Endodermal cell (in vitro differentiated cells): ENCODE results near the gene APOL3. TPM values are rescaled to one million over a fixed set of nuclear protein-coding genes. Genes with fewer than 3 reads are reported as not detected.

Source experiments
- DNase-seq: peaks from one replicate; pipeline ENCODE4 v3.0.0-alpha.2; 2017
- H3K27ac ChIP-seq: 2 replicates; pipeline ENCODE4 v1.5.1; 2013; ENCODE audit warnings: mild to moderate bottlenecking, low read depth, low read length, moderate library complexity
- H3K27me3 ChIP-seq: 2 replicates; pipeline ENCODE4 v1.6.1; 2013; ENCODE audit warnings: mild to moderate bottlenecking, low read length, moderate library complexity; ENCODE audit not compliant: insufficient read depth, control insufficient read depth, poor library complexity, severe bottlenecking
- H3K36me3 ChIP-seq: 2 replicates; pipeline ENCODE4 v1.7.0; 2013; ENCODE audit warnings: mild to moderate bottlenecking, low read length, moderate library complexity; ENCODE audit not compliant: control insufficient read depth, insufficient read depth
- H3K4me1 ChIP-seq: one replicate; pipeline ENCODE4 v1.7.0; 2013; ENCODE audit warnings: low read length; ENCODE audit not compliant: control insufficient read depth, insufficient read depth
- H3K4me3 ChIP-seq: 2 replicates; pipeline ENCODE4 v1.5.1; 2013; ENCODE audit warnings: mild to moderate bottlenecking, low read length, moderate library complexity
- H3K9ac ChIP-seq: 2 replicates; pipeline ENCODE4 v1.6.1; 2013; ENCODE audit warnings: mild to moderate bottlenecking, low read length, moderate library complexity; ENCODE audit not compliant: poor library complexity, severe bottlenecking; ENCODE audit errors: extremely low read depth
- H3K9me3 ChIP-seq: 2 replicates; pipeline ENCODE4 v1.6.1; 2013; ENCODE audit warnings: mild to moderate bottlenecking, low read length, moderate library complexity; ENCODE audit not compliant: control insufficient read depth
- H3K27ac Mint-ChIP-seq: 2 replicates; pipeline ENCODE4 v1.8.0; 2020; ENCODE audit warnings: mixed read lengths
- H3K27me3 Mint-ChIP-seq: 2 replicates; pipeline ENCODE4 v1.8.0; 2021; ENCODE audit warnings: mild to moderate bottlenecking, mixed read lengths; ENCODE audit not compliant: insufficient read depth
- H3K36me3 Mint-ChIP-seq: 2 replicates; pipeline ENCODE4 v1.8.0; 2020; ENCODE audit warnings: low read depth, mixed read lengths
- H3K4me1 Mint-ChIP-seq: 2 replicates; pipeline ENCODE4 v1.8.0; 2020; ENCODE audit warnings: mixed read lengths
- H3K4me3 Mint-ChIP-seq: 2 replicates; pipeline ENCODE4 v1.8.0; 2020; ENCODE audit warnings: mild to moderate bottlenecking, moderate library complexity, mixed read lengths
- H3K9me3 Mint-ChIP-seq: 2 replicates; pipeline ENCODE4 v1.8.0; 2020; ENCODE audit warnings: mild to moderate bottlenecking, mixed read lengths
- CTCF ChIP-seq: fragments of 200-600 bp; sonication (generic); conservative IDR thresholded peaks from 2 replicates; pipeline ENCODE4 v1.5.0; 2021; ENCODE audit warnings: antibody characterized with exemption, mild to moderate bottlenecking
- WGBS, 2 experiments: methylation state at CpG; one replicate each; pipeline versions ENCODE4 v1.1.5 to v1.1.7; 2013; ENCODE audit warnings: missing lambda C conversion rate in 2 of 2, mixed read lengths in 1 of 2; ENCODE audit not compliant: insufficient coverage in 1 of 2, insufficient read length in 1 of 2; 5-methylcytosine and 5-hydroxymethylcytosine counted together
- total RNA-seq, 2 donors: library from RNA; stranded (reverse); fragmentation: NEBNext Ultra II Directional in 1 of 2; extraction: Animal tissue kit (Norgen Biotek cat#: 25700) in 1 of 2; gene quantifications; 2 replicates in 1 of 2; 3 replicates in 1 of 2; pipeline ENCODE4 v1.2.1, GENCODE V29; 2021

Gene APOL3
- total RNA-seq, 2 donors from 2014 or later: 0.46 to 1.1 TPM

DNA sequence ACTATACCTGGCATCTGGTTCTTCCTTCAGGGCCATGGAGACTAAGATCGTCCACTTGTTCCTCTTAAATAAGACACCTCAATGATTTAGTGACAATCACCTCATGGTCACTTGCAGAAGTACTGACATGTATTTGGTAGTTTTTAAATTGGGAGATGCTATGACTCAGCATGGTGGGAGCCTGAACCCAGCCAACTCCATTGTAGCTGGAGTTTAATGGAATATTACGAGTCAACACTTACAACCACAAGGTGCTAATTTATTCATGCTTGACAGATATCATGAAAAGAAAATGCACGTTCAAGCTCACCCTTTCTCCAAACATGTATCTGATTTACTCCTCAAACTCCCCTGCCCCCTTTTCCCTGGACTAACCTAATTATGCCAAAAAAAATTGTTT is 16.6 kb upstream of the APOL3 start:
- WGBS, 2 experiments: 83 to 90% methylated on average over 3 of the region's 3 CpGs
- no peak overlapping the region for H3K9ac ChIP-seq
- H3K9me3 Mint-ChIP-seq: peaks cover 2% of the 10 kb centered on the region
- peaks cover 3% of the 10 kb centered on the region for H3K4me1 ChIP-seq
- H3K36me3 Mint-ChIP-seq: no peaks in the 10 kb centered on the region
- no peak overlapping the region for H3K27ac Mint-ChIP-seq
- no peak overlapping the region for H3K27ac ChIP-seq
- H3K4me3 Mint-ChIP-seq: no peak overlapping the region
- no peaks in the 10 kb centered on the region for H3K36me3 ChIP-seq
- H3K27me3 ChIP-seq: no peaks in the 10 kb centered on the region
- no peak overlapping the region for H3K4me3 ChIP-seq
- TF ChIP-seq CTCF: no peak
- H3K4me1 Mint-ChIP-seq: no peaks in the 10 kb centered on the region
- peak; percentile 30 for DNase-seq
- H3K9me3 ChIP-seq: peaks cover 9% of the 10 kb centered on the region
- H3K27me3 Mint-ChIP-seq: no peaks in the 10 kb centered on the region

GRCh38 chr22:36175892-36176291 is 15.3 kb upstream of the APOL3 start:
- H3K36me3 ChIP-seq: no peaks in the 10 kb centered on the region
- Mint-ChIP-seq H3K9me3 (peaks cover 7% of the 10 kb centered on the region), H3K27ac (no peak overlapping the region), H3K27me3 (no peaks in the 10 kb centered on the region), H3K4me1 (no peaks in the 10 kb centered on the region), H3K36me3 (no peaks in the 10 kb centered on the region), H3K4me3 (no peak overlapping the region)
- no peak overlapping the region for H3K4me3 ChIP-seq
- TF ChIP-seq CTCF: peak; percentile 63
- H3K4me1 ChIP-seq: peaks cover 7% of the 10 kb centered on the region
- no peaks in the 10 kb centered on the region for H3K27me3 ChIP-seq
- peaks cover 10% of the 10 kb centered on the region for H3K9me3 ChIP-seq
- H3K9ac ChIP-seq: no peak overlapping the region
- H3K27ac ChIP-seq: no peak overlapping the region
- 31 to 80% methylated on average over 1 of the region's 1 CpG for WGBS, 2 experiments
- no peak for DNase-seq

- H3K4me3 ChIP-seq: peak overlapping the region; percentile 48
- H3K4me1 ChIP-seq: peaks cover 3% of the 10 kb centered on the region
- Mint-ChIP-seq H3K4me1 (peaks cover 5% of the 10 kb centered on the region), H3K27me3 (no peaks in the 10 kb centered on the region), H3K9me3 (peaks cover 35% of the 10 kb centered on the region), H3K4me3 (peak overlapping the region; percentile 6), H3K36me3 (peaks cover 6% of the 10 kb centered on the region), H3K27ac (no peak overlapping the region)
- no peaks in the 10 kb centered on the region for H3K27me3 ChIP-seq
- no peak for TF ChIP-seq CTCF
- H3K36me3 ChIP-seq: no peaks in the 10 kb centered on the region
- peak; percentile 80 for DNase-seq
- H3K9me3 ChIP-seq: peaks cover 42% of the 10 kb centered on the region
- H3K27ac ChIP-seq: no peak overlapping the region
- H3K9ac ChIP-seq: no peak overlapping the region
- WGBS, 2 experiments: 13 to 20% methylated on average over 2 of the region's 3 CpGs
Observed at GRCh38 chr22:36171941-36172340, 11.4 kb upstream of the APOL3 start.
